ENCODE results near the gene DCAF4L1. TPM values are rescaled to one million over a fixed set of nuclear protein-coding genes. Genes with fewer than 3 reads are reported as not detected.

DCAF4L1 gene
- total RNA-seq, 1 donor from 2014 or later, result 0.17 TPM

DNA sequence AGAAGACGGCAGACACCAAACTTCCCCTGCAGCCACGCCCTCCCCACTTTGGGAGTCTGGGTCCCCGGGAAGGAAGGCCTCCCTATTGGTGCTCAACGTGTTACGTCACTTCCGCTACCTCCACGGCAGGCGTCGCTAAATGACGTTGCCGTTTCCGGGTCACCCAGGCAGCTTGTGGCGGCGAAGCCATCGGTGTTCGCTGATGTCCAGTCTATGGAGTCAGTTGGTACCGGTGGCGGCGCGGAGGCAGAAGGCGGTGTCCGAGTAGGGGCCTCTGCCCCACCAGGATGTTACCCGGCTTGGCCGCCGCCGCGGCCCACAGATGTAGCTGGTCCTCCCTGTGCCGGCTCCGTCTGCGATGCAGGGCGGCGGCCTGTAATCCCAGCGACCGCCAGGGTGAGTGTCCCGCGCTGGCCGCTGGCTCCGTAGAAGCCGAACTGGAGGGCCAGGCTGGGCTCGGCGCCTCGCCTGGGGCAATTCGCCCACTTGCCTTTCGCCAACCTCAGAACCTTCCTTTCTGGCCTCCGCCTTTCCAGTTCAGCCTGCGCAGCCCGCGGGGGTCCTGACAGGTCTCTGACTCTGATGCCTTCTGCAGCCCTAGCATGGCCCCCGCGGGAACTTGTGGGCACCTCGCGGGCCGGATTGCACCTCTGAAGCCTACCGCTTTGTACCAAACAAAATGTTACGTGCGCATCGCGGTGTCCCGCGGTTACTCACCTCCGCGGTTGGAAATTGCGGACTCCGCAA is 9.0 kb downstream of the DCAF4L1 start, which contains the start of gene SLC30A9:
Gene SLC30A9, plus strand, starts transcription at position 166 of the 747 bp plus-strand sequence. Its CDS starts 122 bp downstream, at position 288.
- Mint-ChIP-seq H3K4me3 (peak within 1 kb of the TSS; percentile 99), H3K4me1 (ENCODE audit: unreplicated experiment) (peaks cover 14% of the 10 kb centered on the region), H3K27ac (peak within 1 kb of the TSS; percentile 97), H3K36me3 (peaks cover 3% of the 10 kb centered on the region), H3K27me3 (no peaks in the 10 kb centered on the region), H3K9me3 (no peaks in the 10 kb centered on the region)
- peak; percentile 90 for DNase-seq (ENCODE audit: extremely low spot score, unreplicated experiment)
- TF ChIP-seq, protein P1, sequence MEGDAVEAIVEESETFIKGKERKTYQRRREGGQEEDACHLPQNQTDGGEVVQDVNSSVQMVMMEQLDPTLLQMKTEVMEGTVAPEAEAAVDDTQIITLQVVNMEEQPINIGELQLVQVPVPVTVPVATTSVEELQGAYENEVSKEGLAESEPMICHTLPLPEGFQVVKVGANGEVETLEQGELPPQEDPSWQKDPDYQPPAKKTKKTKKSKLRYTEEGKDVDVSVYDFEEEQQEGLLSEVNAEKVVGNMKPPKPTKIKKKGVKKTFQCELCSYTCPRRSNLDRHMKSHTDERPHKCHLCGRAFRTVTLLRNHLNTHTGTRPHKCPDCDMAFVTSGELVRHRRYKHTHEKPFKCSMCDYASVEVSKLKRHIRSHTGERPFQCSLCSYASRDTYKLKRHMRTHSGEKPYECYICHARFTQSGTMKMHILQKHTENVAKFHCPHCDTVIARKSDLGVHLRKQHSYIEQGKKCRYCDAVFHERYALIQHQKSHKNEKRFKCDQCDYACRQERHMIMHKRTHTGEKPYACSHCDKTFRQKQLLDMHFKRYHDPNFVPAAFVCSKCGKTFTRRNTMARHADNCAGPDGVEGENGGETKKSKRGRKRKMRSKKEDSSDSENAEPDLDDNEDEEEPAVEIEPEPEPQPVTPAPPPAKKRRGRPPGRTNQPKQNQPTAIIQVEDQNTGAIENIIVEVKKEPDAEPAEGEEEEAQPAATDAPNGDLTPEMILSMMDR (conservative IDR thresholded peaks at IDR 0.05), result peak; percentile 74

GRCh38 chr4:41991916-41992767 is 10.6 kb downstream of the DCAF4L1 start:
- Mint-ChIP-seq H3K4me3 (peak overlapping the region; percentile 99), H3K36me3 (peaks cover 3% of the 10 kb centered on the region), H3K27me3 (no peaks in the 10 kb centered on the region), H3K27ac (no peak overlapping the region), H3K4me1 (ENCODE audit: unreplicated experiment) (peaks cover 14% of the 10 kb centered on the region), H3K9me3 (no peaks in the 10 kb centered on the region)
- TF ChIP-seq, protein P1 (conservative IDR thresholded peaks at IDR 0.05), result no peak
- no peak for DNase-seq (ENCODE audit: extremely low spot score, unreplicated experiment)

DNA sequence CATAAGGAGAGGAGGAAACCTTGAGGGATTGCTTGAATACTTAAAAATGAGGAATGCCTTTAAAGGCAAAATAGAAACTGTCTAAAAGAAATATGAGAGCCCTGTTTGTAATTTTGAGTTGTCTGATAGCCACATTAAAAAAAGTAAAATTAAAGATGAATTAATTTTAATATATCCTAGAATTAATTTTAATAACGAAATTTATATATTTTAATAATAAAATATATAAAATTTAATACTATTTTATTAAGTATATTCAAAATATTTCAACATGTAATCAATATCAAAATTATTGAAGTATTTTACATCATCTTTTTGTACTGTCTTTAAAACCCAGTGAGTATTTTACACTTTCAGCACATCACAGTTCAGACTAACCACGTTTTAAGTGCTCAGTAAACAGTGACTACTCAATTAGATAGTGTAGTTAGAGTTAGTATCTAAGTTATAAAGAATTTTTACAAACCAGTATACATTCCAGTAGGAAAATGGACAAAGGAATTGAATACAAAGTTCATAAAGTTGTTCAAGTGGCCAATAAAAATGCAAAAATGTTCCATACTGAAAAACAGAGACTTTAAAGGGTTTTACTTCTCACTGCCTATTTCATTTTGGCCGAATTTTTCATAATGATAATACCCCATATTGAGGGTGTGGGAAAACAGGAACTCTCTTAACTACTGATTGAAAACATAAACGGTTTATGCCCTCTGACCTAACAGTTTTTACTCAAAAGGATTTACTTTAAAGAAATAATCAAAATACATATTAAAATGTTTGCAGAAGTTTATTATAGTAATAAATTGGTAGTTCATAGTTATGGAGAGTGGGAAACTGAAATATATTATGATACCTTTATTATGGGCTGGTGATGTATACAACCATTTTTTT is 11.7 kb downstream of the DCAF4L1 start:
- no peak overlapping the region for H3K27ac Mint-ChIP-seq

GRCh38 chr4:41994461-41994985 is 13.0 kb downstream of the DCAF4L1 start:
- Mint-ChIP-seq H3K36me3 (peaks cover 3% of the 10 kb centered on the region), H3K27ac (no peak overlapping the region), H3K4me1 (ENCODE audit: unreplicated experiment) (peaks cover 8% of the 10 kb centered on the region), H3K27me3 (no peaks in the 10 kb centered on the region), H3K4me3 (no peak overlapping the region), H3K9me3 (no peaks in the 10 kb centered on the region)
- TF ChIP-seq, protein P1 (conservative IDR thresholded peaks at IDR 0.05), result peak; percentile 51
- DNase-seq (ENCODE audit: extremely low spot score, unreplicated experiment), result no peak

More for the DNA sequence above, 11.7 kb downstream of the DCAF4L1 start:
- Mint-ChIP-seq H3K36me3 (peaks cover 3% of the 10 kb centered on the region), H3K4me1 (ENCODE audit: unreplicated experiment) (peaks cover 14% of the 10 kb centered on the region), H3K9me3 (no peaks in the 10 kb centered on the region), H3K27me3 (no peaks in the 10 kb centered on the region), H3K4me3 (no peak overlapping the region)
- TF ChIP-seq, protein P1 (conservative IDR thresholded peaks at IDR 0.05), result no peak
- no peak for DNase-seq (ENCODE audit: extremely low spot score, unreplicated experiment)

GRCh38 chr4:41998019-41998418 is 16.5 kb downstream of the DCAF4L1 start:
- Mint-ChIP-seq H3K4me1 (ENCODE audit: unreplicated experiment) (no peaks in the 10 kb centered on the region), H3K4me3 (no peak overlapping the region), H3K27me3 (no peaks in the 10 kb centered on the region), H3K9me3 (no peaks in the 10 kb centered on the region), H3K36me3 (peaks cover 10% of the 10 kb centered on the region), H3K27ac (no peak overlapping the region)
- TF ChIP-seq, protein P1 (conservative IDR thresholded peaks at IDR 0.05), result no peak
- no peak for DNase-seq (ENCODE audit: extremely low spot score, unreplicated experiment)

Measured in type B pancreatic cell (in vitro differentiated cells).